Neural cell (in vitro differentiated cells): ENCODE measurements around the gene FXYD4.
"Not testable (repeated sequence)": the region's sequence is repeated elsewhere in the genome, so short reads cannot be mapped to it uniquely, and the experiment has no call there.

Source experiments
- CTCF ChIP-seq: fragments of 450-650 bp; IDR thresholded peaks from 2 replicates; pipeline ENCODE4 v1.5.1; 2014; ENCODE audit warnings: antibody characterized with exemption, mild to moderate bottlenecking, moderate library complexity; ENCODE audit not compliant: poor library complexity, severe bottlenecking
- EP300 ChIP-seq: fragments of 450-650 bp; conservative IDR thresholded peaks from 2 replicates; pipeline ENCODE4 v1.6.1; 2014; ENCODE audit warnings: antibody characterized with exemption, mild to moderate bottlenecking, moderate library complexity; ENCODE audit not compliant: poor library complexity, severe bottlenecking
- EZH2 ChIP-seq: fragments of 200-600, 300-800 bp; shearing (Covaris generic), sonication (generic); IDR thresholded peaks from 2 replicates; pipeline ENCODE4 v1.6.1; 2014; ENCODE audit warnings: antibody characterized with exemption, low read length, borderline replicate concordance, mild to moderate bottlenecking; ENCODE audit not compliant: insufficient read depth, poor library complexity, severe bottlenecking
- POLR2AphosphoS5 ChIP-seq: IDR thresholded peaks from 2 replicates; pipeline ENCODE4 v1.6.1; 2012
- RAD21 ChIP-seq: fragments of 450-650 bp; conservative IDR thresholded peaks from 2 replicates; pipeline ENCODE4 v1.6.1; 2014; ENCODE audit warnings: antibody characterized with exemption, mild to moderate bottlenecking, moderate library complexity
- REST ChIP-seq: IDR thresholded peaks from 2 replicates; pipeline ENCODE4 v1.6.1; 2012; ENCODE audit warnings: borderline replicate concordance
- SMC3 ChIP-seq: fragments of 450-650 bp; conservative IDR thresholded peaks from 2 replicates; pipeline ENCODE4 v1.6.1; 2014; ENCODE audit warnings: antibody characterized with exemption, mild to moderate bottlenecking, moderate library complexity; ENCODE audit not compliant: poor library complexity
- TAF1 ChIP-seq: IDR thresholded peaks from 2 replicates; pipeline ENCODE4 v1.6.1; 2012; ENCODE audit warnings: low read depth

GRCh38 chr10:43330824-43331127 lies 40.7 kb upstream of the FXYD4 start:
- TF ChIP-seq POLR2AphosphoS5, RAD21, CTCF, TAF1, SMC3, EZH2, EP300, REST: not testable (repeated sequence)
